ENCODE data around the gene STX18.
A peak's percentile ranks its signal among the peaks of the same experiment; 100 is the strongest.
"Not testable (repeated sequence)": the region's sequence is repeated elsewhere in the genome, so short reads cannot be mapped to it uniquely, and the experiment has no call there.

STX18 gene

GRCh38 chr4:4541661-4542570 lies at the start of gene STX18:
STX18 (minus strand) TSS chr4:4542048; CDS start chr4:4541964, 84 bp downstream.
- peak; percentile 82 for DNase-seq (ENCODE audit: low spot score)

GRCh38 chr4:4591071-4591470 lies 49.2 kb upstream of the STX18 start:
- no peak for DNase-seq (ENCODE audit: low spot score)

GRCh38 chr4:4590546-4590945 lies 48.7 kb upstream of the STX18 start:
- DNase-seq (ENCODE audit: low spot score) = peak; percentile 37

GRCh38 chr4:4585012-4585670 lies 43.3 kb upstream of the STX18 start:
- DNase-seq (ENCODE audit: low spot score) = no peak

- no peak for DNase-seq (ENCODE audit: low spot score)
Measured at GRCh38 chr4:4583606-4584005, 41.8 kb upstream of the STX18 start.

GRCh38 chr4:4582653-4583052 lies 40.8 kb upstream of the STX18 start:
- DNase-seq (ENCODE audit: low spot score) = no peak

- no peak for DNase-seq (ENCODE audit: low spot score)
Measured at GRCh38 chr4:4580494-4580893, 38.6 kb upstream of the STX18 start.

GRCh38 chr4:4578981-4579380 lies 37.1 kb upstream of the STX18 start:
- no peak for DNase-seq (ENCODE audit: low spot score)

- DNase-seq (ENCODE audit: low spot score) = no peak
Measured at GRCh38 chr4:4577359-4577875, 35.6 kb upstream of the STX18 start.

GRCh38 chr4:4575284-4576211 lies 33.7 kb upstream of the STX18 start:
- DNase-seq (ENCODE audit: low spot score) = peak; percentile 74

DNA sequence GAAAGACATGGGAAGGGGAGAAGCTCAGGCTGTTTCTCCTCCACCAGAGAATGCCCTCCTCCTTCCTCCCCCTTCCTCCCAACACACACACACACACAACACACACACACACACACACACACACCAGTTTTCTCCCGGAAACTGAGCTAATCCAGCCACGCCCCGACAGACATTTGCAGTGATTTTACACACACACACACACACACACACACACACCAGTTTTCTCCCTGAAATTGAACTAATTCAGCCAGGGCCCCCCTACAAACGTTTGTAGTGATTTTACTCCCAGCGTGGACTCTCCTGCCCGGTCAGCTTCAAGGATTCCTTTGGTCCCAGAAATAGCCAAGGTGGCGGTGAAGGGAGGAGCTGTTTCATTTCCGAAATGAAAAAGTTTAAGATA lies 32.9 kb upstream of the STX18 start:
- DNase-seq (ENCODE audit: low spot score) = peak; percentile 63

DNA sequence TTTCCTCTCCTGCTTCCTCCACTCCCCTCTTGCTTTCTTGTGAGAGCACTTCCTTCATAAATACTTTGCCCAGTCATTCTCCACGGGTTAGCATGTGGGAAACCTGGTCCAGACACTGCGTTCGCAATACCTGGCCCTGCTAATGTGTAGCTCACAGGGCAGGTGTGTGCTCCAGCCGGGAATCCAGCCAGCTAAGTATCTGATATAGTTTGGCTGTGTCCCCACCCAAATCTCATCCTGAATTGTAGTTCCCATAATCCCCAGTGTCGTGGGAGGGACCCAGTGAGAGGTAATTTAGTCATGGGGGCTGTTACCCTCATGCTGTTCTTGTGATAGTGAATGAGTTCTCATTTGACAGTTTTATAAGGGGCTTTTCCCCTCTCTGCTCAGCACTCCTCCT lies 32.2 kb upstream of the STX18 start:
- no peak for DNase-seq (ENCODE audit: low spot score)

GRCh38 chr4:4572821-4573220 lies 31.0 kb upstream of the STX18 start:
- DNase-seq (ENCODE audit: low spot score) = no peak

GRCh38 chr4:4569861-4570260 lies 28.0 kb upstream of the STX18 start:
- not testable (repeated sequence) for DNase-seq (ENCODE audit: low spot score)

DNA sequence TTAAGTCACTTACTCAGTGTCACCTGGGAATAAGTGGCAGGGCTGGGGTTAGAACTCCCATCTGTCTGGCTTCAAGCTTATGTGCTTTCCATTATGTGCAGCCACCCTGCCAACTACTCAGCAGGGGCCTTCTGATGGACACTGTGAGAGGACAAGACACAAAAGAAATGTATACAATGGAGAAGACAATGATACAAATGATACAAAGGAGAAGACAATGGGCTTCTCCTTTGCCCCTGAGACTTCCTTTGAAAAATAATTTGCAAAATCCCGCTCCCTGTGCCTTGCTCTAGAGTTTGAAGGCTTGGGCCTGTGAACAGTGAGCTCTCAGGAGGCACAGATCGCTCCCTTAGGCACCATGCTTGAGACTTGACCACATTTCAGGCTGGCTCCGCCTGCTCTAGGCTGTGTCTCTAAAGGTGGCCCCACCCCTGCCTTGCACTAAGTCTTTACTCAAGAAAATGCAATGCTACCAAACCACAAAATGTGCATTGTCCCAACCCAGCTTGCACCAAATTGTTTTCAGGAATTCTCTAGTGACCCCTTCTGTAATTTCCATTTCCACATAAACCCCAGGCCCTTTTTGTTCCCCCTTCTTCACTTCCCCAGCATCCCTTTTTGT lies 27.1 kb upstream of the STX18 start:
- no peak for DNase-seq (ENCODE audit: low spot score)

- not testable (repeated sequence) for DNase-seq (ENCODE audit: low spot score)
Measured at GRCh38 chr4:4566359-4566758, 24.5 kb upstream of the STX18 start.

GRCh38 chr4:4564522-4564921 lies 22.7 kb upstream of the STX18 start:
- no peak for DNase-seq (ENCODE audit: low spot score)

- no peak for DNase-seq (ENCODE audit: low spot score)
Measured at GRCh38 chr4:4560642-4561041, 18.8 kb upstream of the STX18 start.

DNA sequence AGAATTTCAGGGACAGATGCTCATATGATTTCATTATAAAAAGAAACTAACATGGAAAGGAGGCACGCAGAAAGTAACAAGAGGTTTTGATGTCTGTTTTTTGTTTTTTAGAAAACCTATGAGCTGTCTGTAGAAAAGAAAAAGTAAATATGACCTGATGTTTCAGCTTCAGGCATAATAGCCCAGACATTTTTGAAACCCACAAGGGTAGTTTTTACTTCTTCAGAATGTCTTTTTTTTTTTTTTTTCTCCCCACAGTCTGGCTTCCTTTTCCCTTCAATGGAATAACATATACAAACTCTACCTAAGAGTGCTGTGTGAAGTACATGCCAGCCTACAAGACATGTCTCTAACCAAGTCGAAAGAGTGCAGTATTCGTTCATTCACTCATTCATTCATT lies 18.3 kb upstream of the STX18 start:
- no peak for DNase-seq (ENCODE audit: low spot score)

GRCh38 chr4:4559596-4559995 lies 17.7 kb upstream of the STX18 start:
- DNase-seq (ENCODE audit: low spot score) = no peak

GRCh38 chr4:4558881-4559280 lies 17.0 kb upstream of the STX18 start:
- no peak for DNase-seq (ENCODE audit: low spot score)

DNA sequence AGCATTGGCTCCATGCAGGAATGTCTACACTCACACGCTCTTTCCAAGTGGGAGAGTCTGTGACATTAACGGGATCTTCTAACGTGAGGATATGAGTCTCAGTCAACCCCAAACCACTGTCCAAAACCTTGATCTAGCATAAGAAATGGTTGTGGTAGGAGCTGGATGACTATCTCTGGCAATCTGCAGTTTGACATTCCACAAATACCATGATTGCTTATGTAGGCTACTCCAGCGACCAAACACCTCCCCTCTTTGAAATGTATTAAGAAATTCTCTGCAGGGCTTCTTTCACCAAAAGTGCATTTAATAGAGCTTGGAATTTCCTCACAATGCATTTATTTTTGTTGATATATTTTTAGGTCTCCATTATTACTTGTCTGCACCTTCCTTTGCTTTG lies 14.1 kb upstream of the STX18 start:
- DNase-seq (ENCODE audit: low spot score) = no peak

All from RKO (cell line).